ENCODE measurements around the gene NEU4. TPM values are rescaled to one million over a fixed set of nuclear protein-coding genes. Genes with fewer than 3 reads are reported as not detected.

Gene NEU4
- total and polyA plus RNA-seq, 2 donors from 2014 or later = 0.76 to 2.8 TPM

DNA sequence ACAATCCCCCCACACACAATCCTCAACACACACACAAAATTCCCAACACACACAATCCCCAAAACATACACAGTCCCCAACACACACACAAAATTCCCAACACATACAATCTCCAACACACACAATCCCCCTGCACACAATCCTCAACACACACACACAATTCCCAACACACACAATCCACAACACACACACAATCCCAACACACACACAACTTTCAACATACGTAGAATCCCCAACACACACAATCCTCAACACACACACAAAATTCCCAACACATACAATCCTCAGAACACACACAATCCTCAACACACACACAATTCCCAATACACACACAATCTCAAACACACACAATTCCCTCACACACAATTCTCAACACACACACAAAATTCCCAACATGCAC lies 52.3 kb downstream of the NEU4 start:
- Histone ChIP-seq H3K36me3 (ENCODE audit: control insufficient read depth in 2 of 3, insufficient read depth in 3 of 3, low read length in 3 of 3) (peaks cover 0 to 3% (median 0%) of the 10 kb centered on the region in 3 donors), H3K4me3 (ENCODE audit: low read length in 3 of 3) (no peak overlapping the region), H3K9ac (ENCODE audit: low read length in 3 of 3) (no peak overlapping the region), H3K27me3 (ENCODE audit: control insufficient read depth, insufficient read depth, low read length) (peaks cover 19% of the 10 kb centered on the region), H3K4me1 (ENCODE audit: control insufficient read depth in 2 of 3, insufficient read depth in 2 of 3, low read depth in 1 of 3, low read length in 3 of 3) (peaks cover 0 to 9% (median 4%) of the 10 kb centered on the region in 3 donors), H3K9me3 (ENCODE audit: control insufficient read depth in 2 of 3, insufficient read depth in 1 of 3, low read length in 3 of 3) (peaks cover 0 to 9% (median 0%) of the 10 kb centered on the region in 3 donors), H3K27ac (ENCODE audit: low read depth in 2 of 2, low read length in 2 of 2) (no peak overlapping the region)
- intact Hi-C loops (cut with DNase I) = no loop called here
- TF ChIP-seq, protein P1, sequence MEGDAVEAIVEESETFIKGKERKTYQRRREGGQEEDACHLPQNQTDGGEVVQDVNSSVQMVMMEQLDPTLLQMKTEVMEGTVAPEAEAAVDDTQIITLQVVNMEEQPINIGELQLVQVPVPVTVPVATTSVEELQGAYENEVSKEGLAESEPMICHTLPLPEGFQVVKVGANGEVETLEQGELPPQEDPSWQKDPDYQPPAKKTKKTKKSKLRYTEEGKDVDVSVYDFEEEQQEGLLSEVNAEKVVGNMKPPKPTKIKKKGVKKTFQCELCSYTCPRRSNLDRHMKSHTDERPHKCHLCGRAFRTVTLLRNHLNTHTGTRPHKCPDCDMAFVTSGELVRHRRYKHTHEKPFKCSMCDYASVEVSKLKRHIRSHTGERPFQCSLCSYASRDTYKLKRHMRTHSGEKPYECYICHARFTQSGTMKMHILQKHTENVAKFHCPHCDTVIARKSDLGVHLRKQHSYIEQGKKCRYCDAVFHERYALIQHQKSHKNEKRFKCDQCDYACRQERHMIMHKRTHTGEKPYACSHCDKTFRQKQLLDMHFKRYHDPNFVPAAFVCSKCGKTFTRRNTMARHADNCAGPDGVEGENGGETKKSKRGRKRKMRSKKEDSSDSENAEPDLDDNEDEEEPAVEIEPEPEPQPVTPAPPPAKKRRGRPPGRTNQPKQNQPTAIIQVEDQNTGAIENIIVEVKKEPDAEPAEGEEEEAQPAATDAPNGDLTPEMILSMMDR (IDR thresholded peaks at IDR 0.05; ENCODE audit: borderline replicate concordance, extremely low read depth, insufficient read depth) = no peak
- FAIRE-seq (no peak), DNase-seq (no peak)

DNA sequence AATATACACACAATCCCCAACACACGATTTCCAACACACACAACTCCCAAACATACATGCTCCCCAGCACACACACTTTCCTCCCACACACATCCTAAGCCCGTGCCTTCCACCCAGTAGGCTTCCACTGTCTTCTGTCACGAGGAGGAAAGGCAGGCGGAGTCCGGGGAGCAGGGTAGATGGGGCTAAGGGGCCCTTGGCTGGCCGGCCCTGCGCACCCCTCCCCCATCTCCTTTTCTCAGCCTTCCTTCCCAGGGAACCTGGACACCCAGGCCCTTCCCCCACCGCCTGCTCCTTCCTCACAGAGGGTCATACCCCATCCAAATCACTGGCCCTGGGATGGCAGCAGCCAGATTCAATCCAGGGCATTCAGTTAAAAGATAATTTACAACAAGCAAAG lies 53.1 kb downstream of the NEU4 start:
- Histone ChIP-seq H3K27me3 (ENCODE audit: control insufficient read depth, insufficient read depth, low read length) (peaks cover 19% of the 10 kb centered on the region), H3K36me3 (ENCODE audit: control insufficient read depth in 2 of 3, insufficient read depth in 3 of 3, low read length in 3 of 3) (peaks cover 0 to 3% (median 0%) of the 10 kb centered on the region in 3 donors), H3K4me1 (ENCODE audit: control insufficient read depth in 2 of 3, insufficient read depth in 2 of 3, low read depth in 1 of 3, low read length in 3 of 3) (peaks cover 0 to 9% (median 4%) of the 10 kb centered on the region in 3 donors), H3K9ac (ENCODE audit: low read length in 3 of 3) (no peak overlapping the region), H3K4me3 (ENCODE audit: low read length in 3 of 3) (no peak overlapping the region), H3K27ac (ENCODE audit: low read depth in 2 of 2, low read length in 2 of 2) (no peak overlapping the region), H3K9me3 (ENCODE audit: control insufficient read depth in 2 of 3, insufficient read depth in 1 of 3, low read length in 3 of 3) (peaks cover 0 to 9% (median 0%) of the 10 kb centered on the region in 3 donors)
- no peak for FAIRE-seq
- DNase-seq = no peak
- intact Hi-C loops (cut with DNase I) = no loop called here
- TF ChIP-seq, protein P1 (IDR thresholded peaks at IDR 0.05; ENCODE audit: borderline replicate concordance, extremely low read depth, insufficient read depth) = no peak

DNA sequence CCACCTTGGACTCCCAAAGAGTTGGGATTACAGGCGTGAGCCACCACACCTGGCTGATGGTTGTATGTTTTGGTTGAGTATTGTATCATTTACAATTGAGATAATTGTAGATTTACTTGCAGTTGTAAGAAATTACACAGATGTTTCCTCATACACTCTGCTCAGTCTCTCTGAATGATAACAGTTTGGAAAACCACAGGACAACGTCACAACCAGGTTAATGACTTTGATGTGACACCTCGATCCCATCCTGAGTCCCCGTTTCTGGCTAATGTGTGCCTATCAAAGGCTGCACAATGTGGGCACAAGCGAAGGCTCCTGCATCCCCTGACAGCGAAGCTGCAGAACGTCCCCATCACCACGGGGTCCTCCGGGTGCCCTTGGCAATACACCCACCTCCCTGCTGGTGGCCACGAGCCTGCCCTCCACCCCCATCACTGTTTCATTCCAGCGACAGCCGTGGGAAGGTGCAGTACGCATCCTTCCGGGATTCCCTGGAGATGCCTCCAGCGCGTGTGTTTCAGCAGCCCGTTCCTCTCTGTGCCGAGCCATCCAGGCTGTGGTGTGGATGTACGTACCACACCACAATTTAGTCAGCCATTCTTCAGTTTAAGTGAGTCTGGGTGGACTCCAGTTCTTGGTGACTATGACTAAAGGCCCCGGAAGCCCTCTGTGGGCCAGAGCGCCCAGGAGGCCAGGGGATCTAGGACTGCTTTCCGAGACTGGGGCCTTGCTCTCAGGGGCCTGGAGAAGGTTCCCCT lies 54.0 kb downstream of the NEU4 start:
- H3K27me3 ChIP-seq (ENCODE audit: control insufficient read depth, insufficient read depth, low read length) = peaks cover 19% of the 10 kb centered on the region

More for the DNA sequence above, 54.0 kb downstream of the NEU4 start:
- peaks cover 0 to 3% (median 0%) of the 10 kb centered on the region in 3 donors for H3K36me3 ChIP-seq (ENCODE audit: control insufficient read depth in 2 of 3, insufficient read depth in 3 of 3, low read length in 3 of 3)
- DNase-seq (peak in 1 of 5 donors; percentile 63), FAIRE-seq (no peak)
- no peak overlapping the region for H3K9ac ChIP-seq (ENCODE audit: low read length in 3 of 3)
- no peak overlapping the region for H3K4me3 ChIP-seq (ENCODE audit: low read length in 3 of 3)
- peaks cover 0 to 9% (median 0%) of the 10 kb centered on the region in 3 donors for H3K9me3 ChIP-seq (ENCODE audit: control insufficient read depth in 2 of 3, insufficient read depth in 1 of 3, low read length in 3 of 3)
- TF ChIP-seq, protein P1 (IDR thresholded peaks at IDR 0.05; ENCODE audit: borderline replicate concordance, extremely low read depth, insufficient read depth) = no peak
- peaks cover 0 to 9% (median 4%) of the 10 kb centered on the region in 3 donors for H3K4me1 ChIP-seq (ENCODE audit: control insufficient read depth in 2 of 3, insufficient read depth in 2 of 3, low read depth in 1 of 3, low read length in 3 of 3)
- H3K27ac ChIP-seq (ENCODE audit: low read depth in 2 of 2, low read length in 2 of 2) = no peak overlapping the region
- intact Hi-C loops (cut with DNase I) = no loop called here

Data from kidney (tissue), 14 donors.